Measurements from ENCODE around the gene MAP4K4. TPM values are rescaled to one million over a fixed set of nuclear protein-coding genes. Genes with fewer than 3 reads are reported as not detected.

MAP4K4 gene
- polyA plus RNA-seq, 1 experiment, result 53.5 TPM

GRCh38 chr2:101725038-101725437 is 27.5 kb downstream of the MAP4K4 start:
- TF ChIP-seq CTCF (IDR thresholded peaks at IDR 0.05; ENCODE audit: insufficient read depth, low read depth, low read length), result no peak
- Histone ChIP-seq H3K36me3 (ENCODE audit: control insufficient read depth, insufficient read depth, low read length) (peaks cover 5% of the 10 kb centered on the region), H3K4me3 (ENCODE audit: low read depth, low read length) (no peak overlapping the region), H3K27me3 (ENCODE audit: control insufficient read depth, insufficient read depth, low read length) (no peaks in the 10 kb centered on the region)
- ChIA-PET POLR2A (no interaction called here), CTCF (interaction anchor here (0.6 to 1.7 kb wide), 4 partner anchors 9 to 209 kb away, joined by 3 to 5 read pairs (median 4); no protein-coding TSS in a partner anchor)
- DNase-seq (ENCODE audit: low read depth), result no peak

GRCh38 chr2:101725515-101726192 is 28.1 kb downstream of the MAP4K4 start:
- TF ChIP-seq CTCF (IDR thresholded peaks at IDR 0.05; ENCODE audit: insufficient read depth, low read depth, low read length), result no peak
- DNase-seq (ENCODE audit: low read depth), result no peak
- no peaks in the 10 kb centered on the region for H3K27me3 ChIP-seq (ENCODE audit: control insufficient read depth, insufficient read depth, low read length)
- no peak overlapping the region for H3K4me3 ChIP-seq (ENCODE audit: low read depth, low read length)
- CTCF ChIA-PET, result interaction anchor here (0.7 to 1.7 kb wide), 4 partner anchors 8 to 106 kb away, joined by 3 to 5 read pairs (median 4); no protein-coding TSS in a partner anchor
- POLR2A ChIA-PET, result interaction anchor here (0.6 kb wide), 1 partner anchor 15 kb away, joined by 3 read pairs; no protein-coding TSS in a partner anchor
- H3K36me3 ChIP-seq (ENCODE audit: control insufficient read depth, insufficient read depth, low read length), result peaks cover 5% of the 10 kb centered on the region

GRCh38 chr2:101728865-101729264 is 31.4 kb downstream of the MAP4K4 start:
- no peak for TF ChIP-seq CTCF (IDR thresholded peaks at IDR 0.05; ENCODE audit: insufficient read depth, low read depth, low read length)
- ChIA-PET POLR2A (no interaction called here), CTCF (interaction anchor here (1.4 kb wide), 1 partner anchor 29 kb away, joined by 5 read pairs; no protein-coding TSS in a partner anchor)
- H3K4me3 ChIP-seq (ENCODE audit: low read depth, low read length), result no peak overlapping the region
- DNase-seq (ENCODE audit: low read depth), result no peak
- H3K36me3 ChIP-seq (ENCODE audit: control insufficient read depth, insufficient read depth, low read length), result peaks cover 5% of the 10 kb centered on the region
- no peaks in the 10 kb centered on the region for H3K27me3 ChIP-seq (ENCODE audit: control insufficient read depth, insufficient read depth, low read length)

- no peak for DNase-seq (ENCODE audit: low read depth)
- Histone ChIP-seq H3K36me3 (ENCODE audit: control insufficient read depth, insufficient read depth, low read length) (peaks cover 5% of the 10 kb centered on the region), H3K27me3 (ENCODE audit: control insufficient read depth, insufficient read depth, low read length) (no peaks in the 10 kb centered on the region), H3K4me3 (ENCODE audit: low read depth, low read length) (no peak overlapping the region)
- ChIA-PET POLR2A (no interaction called here), CTCF (interaction anchor here (0.9 to 1.4 kb wide), 2 partner anchors 28 to 42 kb away, joined by 3 to 5 read pairs; no protein-coding TSS in a partner anchor)
- TF ChIP-seq CTCF (IDR thresholded peaks at IDR 0.05; ENCODE audit: insufficient read depth, low read depth, low read length), result no peak
Measured at GRCh38 chr2:101729521-101730190, 32.1 kb downstream of the MAP4K4 start.

Measured in BJ (cell line).